Endothelial cell of umbilical vein (primary cell): ENCODE measurements around the gene ACAP2. TPM values are rescaled to one million over a fixed set of nuclear protein-coding genes. Genes with fewer than 3 reads are reported as not detected.

Experiments
- BruUV-seq: library from RNA; stranded (reverse); fragments of 400-500 nt; replicated peaks from 2 replicates; lab custom pipeline; 2021; lab: Mats Ljungman, UMichigan
- CTCF ChIA-PET: fragments of 300-600, 350-600 bp; sonication (Branson Sonifier 250); formaldehyde crosslinking; loops from one replicate; lab custom pipeline; 2021; ENCODE audit warnings: antibody characterized with exemption, inconsistent platforms; lab: Charles Lee
- POLR2A ChIA-PET: fragments of 300-600, 350-600 bp; sonication (Branson Sonifier 250); formaldehyde crosslinking; loops from one replicate; lab custom pipeline; 2021; ENCODE audit warnings: antibody characterized with exemption, inconsistent platforms; lab: Charles Lee
- DNase-seq: peaks from one replicate; pipeline ENCODE4 v3.0.0-alpha.2; 2011; ENCODE audit warnings: low read depth, low spot score
- FAIRE-seq: peaks from 2 replicates; lab custom pipeline; 2011; peaks lifted over from hg19 to GRCh38; lab: Jason Lieb, UNC
- H2AFZ ChIP-seq: 2 replicates; pipeline ENCODE4 v1.6.0; 2012; ENCODE audit warnings: low read depth, low read length, control low read depth, inconsistent platforms
- H3K27ac ChIP-seq: 2 replicates; pipeline ENCODE4 v1.5.1; 2011; ENCODE audit warnings: low read depth, mild to moderate bottlenecking, control low read depth, low read length, moderate library complexity; ENCODE audit not compliant: insufficient read depth
- H3K27me3 ChIP-seq, 2 experiments: 2 replicates each; pipeline versions ENCODE4 v1.6.0 to v1.6.1; 2011; ENCODE audit warnings: low read length in 2 of 2, mixed read lengths in 1 of 2; ENCODE audit not compliant: control insufficient read depth in 2 of 2, insufficient read depth in 2 of 2
- H3K36me3 ChIP-seq, 2 experiments: 2 replicates in 1 of 2; 3 replicates in 1 of 2; pipeline ENCODE4 v1.5.1; 2011; ENCODE audit warnings: low read length in 2 of 2, mild to moderate bottlenecking in 1 of 2, moderate library complexity in 1 of 2; ENCODE audit not compliant: control insufficient read depth in 2 of 2, insufficient read depth in 2 of 2; ENCODE audit errors: extremely low read depth in 1 of 2
- H3K4me1 ChIP-seq: 3 replicates; pipeline ENCODE4 v1.5.1; 2011; ENCODE audit warnings: mild to moderate bottlenecking, low read length; ENCODE audit not compliant: control insufficient read depth, insufficient read depth; ENCODE audit errors: extremely low read depth
- H3K4me2 ChIP-seq: 2 replicates; pipeline ENCODE4 v1.6.1; 2011; ENCODE audit warnings: low read length, control low read depth, mixed read lengths; ENCODE audit not compliant: insufficient read depth
- H3K4me3 ChIP-seq, 3 experiments: fragments of 200-600 bp in 1 of 3; sonication (generic), shearing (Covaris generic) in 1 of 3; replicated peaks in 1 of 3; 2 replicates each; pipeline ENCODE4 v1.5.1; 2011 to 2016; ENCODE audit warnings: control low read depth in 3 of 3, low read length in 3 of 3, mild to moderate bottlenecking in 2 of 3, inconsistent platforms in 1 of 3, low read depth in 1 of 3, moderate library complexity in 1 of 3; ENCODE audit not compliant: insufficient read depth in 1 of 3
- H3K79me2 ChIP-seq: 2 replicates; pipeline ENCODE4 v1.6.0; 2012; ENCODE audit warnings: low read length, inconsistent platforms; ENCODE audit not compliant: control insufficient read depth, insufficient read depth
- H3K9ac ChIP-seq: replicated peaks from 2 replicates; pipeline ENCODE3; 2011; ENCODE audit warnings: low read length, control low read depth; ENCODE audit not compliant: insufficient read depth; ENCODE audit errors: extremely low read depth
- H3K9me1 ChIP-seq: replicated peaks from 3 replicates; pipeline ENCODE4 v1.6.0; 2011; ENCODE audit warnings: mild to moderate bottlenecking, low read length; ENCODE audit not compliant: control insufficient read depth, insufficient read depth; ENCODE audit errors: extremely low read depth
- H3K9me3 ChIP-seq: replicated peaks from 2 replicates; pipeline ENCODE4 v1.5.1; 2012; ENCODE audit warnings: low read length, inconsistent platforms; ENCODE audit not compliant: control insufficient read depth, insufficient read depth
- H4K20me1 ChIP-seq: replicated peaks from 2 replicates; pipeline ENCODE3; 2011; ENCODE audit warnings: mild to moderate bottlenecking, low read length; ENCODE audit not compliant: control insufficient read depth, insufficient read depth; ENCODE audit errors: extremely low read depth
- CTCF ChIP-seq, 2 donors: IDR thresholded peaks; 1 replicate in 1 of 2; 2 replicates in 1 of 2; pipeline ENCODE4 v1.5.1; 2011; ENCODE audit warnings: low read length in 2 of 2, mild to moderate bottlenecking in 2 of 2, moderate library complexity in 2 of 2, control low read depth in 1 of 2, inconsistent platforms in 1 of 2, low read depth in 1 of 2; ENCODE audit not compliant: insufficient read depth in 1 of 2; ENCODE audit errors: extremely low read depth in 1 of 2
- EZH2 ChIP-seq: IDR thresholded peaks from 2 replicates; pipeline ENCODE4 v1.6.1; 2012; ENCODE audit warnings: borderline replicate concordance, low read depth, mild to moderate bottlenecking, moderate library complexity, low read length, inconsistent platforms; ENCODE audit not compliant: severe bottlenecking
- FOS ChIP-seq: IDR thresholded peaks from 2 replicates; pipeline ENCODE4 v1.6.1; 2011; ENCODE audit warnings: mild to moderate bottlenecking, low read length, moderate library complexity, borderline replicate concordance; ENCODE audit not compliant: insufficient read depth
- GATA2 ChIP-seq: IDR thresholded peaks from 2 replicates; pipeline ENCODE4 v1.7.0; 2011; ENCODE audit warnings: low read depth, mild to moderate bottlenecking, moderate library complexity, mixed read lengths, low read length; ENCODE audit not compliant: insufficient read length, insufficient read depth
- JUN ChIP-seq: IDR thresholded peaks from 2 replicates; pipeline ENCODE4 v1.6.1; 2011; ENCODE audit warnings: borderline replicate concordance, low read depth; ENCODE audit not compliant: insufficient read length, insufficient read depth
- MAX ChIP-seq: IDR thresholded peaks from 2 replicates; pipeline ENCODE4 v1.6.1; 2011; ENCODE audit not compliant: insufficient read depth, insufficient read length
- MYC ChIP-seq: IDR thresholded peaks from one replicate; pipeline ENCODE4 v1.6.1; 2011; ENCODE audit warnings: mild to moderate bottlenecking, low read depth, low read length
- POLR2A ChIP-seq: IDR thresholded peaks from 2 replicates; pipeline ENCODE4 v1.6.1; 2012; ENCODE audit warnings: low read depth, mild to moderate bottlenecking, control low read depth, low read length
- POLR2AphosphoS5 ChIP-seq: IDR thresholded peaks from 2 replicates; pipeline ENCODE4 v1.6.1; 2012; ENCODE audit warnings: low read depth, mild to moderate bottlenecking, control low read depth, low read length, moderate library complexity; ENCODE audit not compliant: insufficient read depth
- dilution Hi-C: fragments of 300-500 bp; cut with MboI; formaldehyde crosslinking; loops from one replicate; pipeline ENCODE4 v1.15.0; 2019; ENCODE audit warnings: low sequenced_read_pairs; ENCODE audit not compliant: extremely low pct_ligation_motif_present
- intact Hi-C: fragments of 100-400 bp; cut with micrococcal nuclease; formaldehyde crosslinking; loops from one replicate; pipeline ENCODE4 v1.10.0; 2022
- polyA plus RNA-seq, 4 experiments: library from polyadenylated mRNA; depleted of rRNA in 3 of 4; stranded (reverse) in 3 of 4; unstranded in 1 of 4; fragments of >200 nt; gene quantifications; 2 replicates each; pipeline versions ENCODE4 v1.2.1 to v1.2.3, GENCODE V29; 2011 to 2012; ENCODE audit warnings: missing spikeins in 1 of 4
- total RNA-seq: library from RNA; stranded (reverse); gene quantifications from 2 replicates; pipeline ENCODE4 v1.2.3, GENCODE V29; 2021

ACAP2 gene
- total and polyA plus RNA-seq, 2 donors (not counting 3 experiments of a cell fraction or from before 2014, with no cell fraction given), result 13.6 to 36.9 TPM

- Histone ChIP-seq H3K4me3 (no peak overlapping the region), H3K36me3 (no peaks in the 10 kb centered on the region), H3K9me3 (no peaks in the 10 kb centered on the region), H4K20me1 (peaks cover 4% of the 10 kb centered on the region), H3K4me1 (no peaks in the 10 kb centered on the region), H3K9me1 (no peaks in the 10 kb centered on the region), H3K4me2 (no peak overlapping the region), H3K9ac (no peak overlapping the region), H3K79me2 (peaks cover 46% of the 10 kb centered on the region), H3K27me3 (no peaks in the 10 kb centered on the region), H2AFZ (no peak overlapping the region), H3K27ac (no peak overlapping the region)
- CTCF ChIA-PET, result interaction anchor here (1.6 kb wide), 1 partner anchor 21 kb away, joined by 4 read pairs; no protein-coding TSS in a partner anchor
- no TSS peak for BruUV-seq
- dilution Hi-C loops, result no loop called here
- intact Hi-C loops, result no loop called here
- DNase-seq (no peak), FAIRE-seq (no peak)
- POLR2A ChIA-PET, result no interaction called here
- TF ChIP-seq POLR2A, result no peak
- TF ChIP-seq MYC, result no peak
- TF ChIP-seq CTCF (IDR thresholded peaks at IDR 0.05; ENCODE audit: extremely low read depth in 1 of 2, insufficient read depth in 1 of 2, low read depth in 1 of 2, low read length in 2 of 2), result no peak
- TF ChIP-seq EZH2, result no peak
- TF ChIP-seq POLR2AphosphoS5, result no peak
- no peak for TF ChIP-seq MAX
- no peak for TF ChIP-seq GATA2
- TF ChIP-seq JUN, result no peak
- TF ChIP-seq FOS, result no peak
These were observed 31.0 kb downstream of the ACAP2 start for GRCh38 chr3:195411836-195412235.
